Suprapubic skin (tissue), 3 donors: Measurements from ENCODE around the gene RHBDD1.

Source experiments
- EP300 ChIP-seq: sonication (generic); formaldehyde crosslinking; IDR thresholded peaks from one replicate; pipeline ENCODE4 v1.6.1; 2017; ENCODE audit warnings: antibody characterized with exemption
- POLR2A ChIP-seq, 2 donors: fragments of 450-650 bp; IDR thresholded peaks; one replicate each; pipeline ENCODE4 v1.6.1; 2017; ENCODE audit warnings: antibody characterized with exemption in 2 of 2, mild to moderate bottlenecking in 2 of 2, moderate library complexity in 2 of 2
- TF ChIP-seq, protein P1 (sequence below), 2 donors: fragments of 200-600 bp in 1 of 2; fragments of 450-650 bp in 1 of 2; sonication (generic) in 1 of 2; IDR thresholded peaks; one replicate each; pipeline ENCODE4 v1.5.1; 2016 to 2019; ENCODE audit warnings: antibody characterized with exemption in 2 of 2, mild to moderate bottlenecking in 1 of 2, moderate library complexity in 1 of 2

DNA sequence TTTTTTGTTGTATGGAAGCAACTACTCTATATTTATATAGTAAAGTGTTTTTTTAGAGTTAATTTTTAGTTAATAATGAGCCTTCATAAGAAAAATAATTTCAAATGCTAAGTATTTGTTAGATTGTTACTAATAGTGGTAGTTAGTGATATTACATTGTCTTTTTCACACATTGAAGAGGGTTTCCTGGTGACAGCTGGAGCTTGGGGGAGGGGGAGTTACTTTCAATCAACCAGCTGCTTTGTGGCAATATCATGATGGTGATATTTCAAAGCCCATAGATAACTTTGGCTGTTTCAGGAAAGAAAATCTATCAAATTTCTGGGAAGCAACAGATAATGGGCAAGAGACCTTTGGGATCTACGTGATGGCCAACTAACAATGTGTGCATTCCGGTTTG is 4.1 kb downstream of the RHBDD1 start:
- TF ChIP-seq POLR2A (IDR thresholded peaks at IDR 0.05) (no peak), EP300 (no peak)
- TF ChIP-seq, protein P1, sequence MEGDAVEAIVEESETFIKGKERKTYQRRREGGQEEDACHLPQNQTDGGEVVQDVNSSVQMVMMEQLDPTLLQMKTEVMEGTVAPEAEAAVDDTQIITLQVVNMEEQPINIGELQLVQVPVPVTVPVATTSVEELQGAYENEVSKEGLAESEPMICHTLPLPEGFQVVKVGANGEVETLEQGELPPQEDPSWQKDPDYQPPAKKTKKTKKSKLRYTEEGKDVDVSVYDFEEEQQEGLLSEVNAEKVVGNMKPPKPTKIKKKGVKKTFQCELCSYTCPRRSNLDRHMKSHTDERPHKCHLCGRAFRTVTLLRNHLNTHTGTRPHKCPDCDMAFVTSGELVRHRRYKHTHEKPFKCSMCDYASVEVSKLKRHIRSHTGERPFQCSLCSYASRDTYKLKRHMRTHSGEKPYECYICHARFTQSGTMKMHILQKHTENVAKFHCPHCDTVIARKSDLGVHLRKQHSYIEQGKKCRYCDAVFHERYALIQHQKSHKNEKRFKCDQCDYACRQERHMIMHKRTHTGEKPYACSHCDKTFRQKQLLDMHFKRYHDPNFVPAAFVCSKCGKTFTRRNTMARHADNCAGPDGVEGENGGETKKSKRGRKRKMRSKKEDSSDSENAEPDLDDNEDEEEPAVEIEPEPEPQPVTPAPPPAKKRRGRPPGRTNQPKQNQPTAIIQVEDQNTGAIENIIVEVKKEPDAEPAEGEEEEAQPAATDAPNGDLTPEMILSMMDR (IDR thresholded peaks at IDR 0.05): no peak
